Muscle of leg (tissue), 11 donors: Measurements from ENCODE around the gene BCAT1. TPM values are rescaled to one million over a fixed set of nuclear protein-coding genes. Genes with fewer than 3 reads are reported as not detected.

ENCODE experiments used
- DNase-seq: peaks from one replicate; pipeline ENCODE4 v3.0.0; 2013
- H3K27ac ChIP-seq: one replicate; pipeline ENCODE4 v1.5.1; 2013; ENCODE audit warnings: mild to moderate bottlenecking, low read length, control low read depth
- H3K27me3 ChIP-seq: one replicate; pipeline ENCODE4 v1.6.1; 2013; ENCODE audit warnings: low read length; ENCODE audit not compliant: control insufficient read depth, insufficient read depth
- H3K36me3 ChIP-seq: one replicate; pipeline ENCODE4 v1.6.1; 2013; ENCODE audit warnings: low read length; ENCODE audit not compliant: control insufficient read depth, insufficient read depth
- H3K4me1 ChIP-seq: one replicate; pipeline ENCODE4 v1.6.1; 2013; ENCODE audit warnings: low read length; ENCODE audit not compliant: control insufficient read depth, insufficient read depth
- H3K4me3 ChIP-seq: one replicate; pipeline ENCODE4 v1.5.1; 2013; ENCODE audit warnings: low read length, control low read depth
- H3K9me3 ChIP-seq: replicated peaks from 2 replicates; pipeline ENCODE4 v1.6.1; 2013; ENCODE audit warnings: low read depth, low read length; ENCODE audit not compliant: control insufficient read depth
- WGBS: methylation state at CpG from one replicate; pipeline ENCODE4 v1.1.5; 2013; ENCODE audit warnings: missing lambda C conversion rate; ENCODE audit not compliant: insufficient coverage; 5-methylcytosine and 5-hydroxymethylcytosine counted together
- polyA plus RNA-seq, 8 donors: library from polyadenylated mRNA; unstranded; fragments of 120-200 nt; gene quantifications; one replicate each; pipeline versions ENCODE4 v1.2.1 to v1.2.3, GENCODE V29; 2013; ENCODE audit warnings: inconsistent platforms in 1 of 8, low replicate concordance in 1 of 8; ENCODE audit not compliant: insufficient read length in 8 of 8, insufficient read depth in 1 of 8
- total RNA-seq: library from RNA; stranded (reverse); fragments of 120-200 nt; gene quantifications from one replicate; pipeline ENCODE4 v1.2.4, GENCODE V29; 2013

The BCAT1 gene
- total and polyA plus RNA-seq, 9 donors = 25.4 to 69.5 (median 58.1) TPM

- Histone ChIP-seq H3K4me3 (no peak overlapping the region), H3K9me3 (peaks cover 8% of the 10 kb centered on the region), H3K27me3 (no peaks in the 10 kb centered on the region), H3K27ac (no peak overlapping the region), H3K36me3 (no peaks in the 10 kb centered on the region), H3K4me1 (no peaks in the 10 kb centered on the region)
- WGBS = no CpG with 5 or more reads among the region's 1 CpG
- DNase-seq = no peak
Observed at GRCh38 chr12:24764712-24765111, 184.2 kb downstream of the BCAT1 start.

GRCh38 chr12:24760606-24761378 lies 188.1 kb downstream of the BCAT1 start:
- no peaks in the 10 kb centered on the region for H3K27me3 ChIP-seq
- no peak overlapping the region for H3K4me3 ChIP-seq
- no peaks in the 10 kb centered on the region for H3K9me3 ChIP-seq
- H3K27ac ChIP-seq = no peak overlapping the region
- no peaks in the 10 kb centered on the region for H3K36me3 ChIP-seq
- no CpG with 5 or more reads among the region's 5 CpGs for WGBS
- DNase-seq = no peak
- H3K4me1 ChIP-seq = no peaks in the 10 kb centered on the region

GRCh38 chr12:24760162-24760561 lies 188.7 kb downstream of the BCAT1 start:
- Histone ChIP-seq H3K27me3 (no peaks in the 10 kb centered on the region), H3K4me3 (no peak overlapping the region), H3K27ac (no peak overlapping the region), H3K9me3 (no peaks in the 10 kb centered on the region), H3K4me1 (no peaks in the 10 kb centered on the region), H3K36me3 (no peaks in the 10 kb centered on the region)
- no peak for DNase-seq
- no CpG with 5 or more reads among the region's 1 CpG for WGBS

Other genes starting within 250 kb of the BCAT1 start
- 0.40 TPM for gene DNAI7, start 246.1 kb upstream of the BCAT1 start, total RNA-seq
- under 1 TPM; 0.28 to 0.80 (median 0.39) TPM for gene DNAI7, start 246.1 kb upstream of the BCAT1 start, polyA plus RNA-seq
- 22.7 TPM for gene ETFRF1, start 246.1 kb upstream of the BCAT1 start, total RNA-seq
- gene ETFRF1, start 246.1 kb upstream of the BCAT1 start, polyA plus RNA-seq = 10 to 100 TPM; 20.8 to 26.9 (median 25.2) TPM